Stimulated activated CD4-positive, alpha-beta T cell treated with anti-CD3 and anti-CD28 coated beads, Interleukin-1b, Interleukin-23, amount 100 ng/mL, for 1 hour (primary cell): ENCODE measurements around the gene CDC25B.
"Not testable (repeated sequence)": the region's sequence is repeated elsewhere in the genome, so short reads cannot be mapped to it uniquely, and the experiment has no call there.

Experiments
- DNase-seq, 2 donors: peaks; one replicate each; pipeline ENCODE4 v3.0.0-alpha.2; 2020; ENCODE audit warnings: low read depth in 2 of 2

Gene CDC25B

DNA sequence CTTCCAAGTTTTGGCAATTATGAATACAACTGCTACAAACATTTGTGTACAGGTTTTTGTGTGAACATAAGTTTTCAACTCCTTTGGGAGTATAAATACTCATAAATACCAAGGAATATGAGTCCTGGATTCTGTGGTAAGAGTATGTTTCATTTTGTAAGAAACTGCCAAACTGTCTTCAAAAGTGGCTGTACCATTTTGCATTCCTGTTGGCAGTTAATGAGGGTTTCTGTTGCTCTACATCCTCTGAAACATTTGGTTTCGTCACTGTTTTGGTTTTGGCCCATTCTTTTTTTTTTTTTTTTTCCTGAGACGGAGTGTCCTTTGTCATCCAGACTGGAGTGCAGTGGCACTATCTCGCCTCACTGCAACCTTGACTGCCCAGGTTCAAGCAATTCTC, 32.7 kb downstream of the CDC25B start:
- DNase-seq, result no peak

DNA sequence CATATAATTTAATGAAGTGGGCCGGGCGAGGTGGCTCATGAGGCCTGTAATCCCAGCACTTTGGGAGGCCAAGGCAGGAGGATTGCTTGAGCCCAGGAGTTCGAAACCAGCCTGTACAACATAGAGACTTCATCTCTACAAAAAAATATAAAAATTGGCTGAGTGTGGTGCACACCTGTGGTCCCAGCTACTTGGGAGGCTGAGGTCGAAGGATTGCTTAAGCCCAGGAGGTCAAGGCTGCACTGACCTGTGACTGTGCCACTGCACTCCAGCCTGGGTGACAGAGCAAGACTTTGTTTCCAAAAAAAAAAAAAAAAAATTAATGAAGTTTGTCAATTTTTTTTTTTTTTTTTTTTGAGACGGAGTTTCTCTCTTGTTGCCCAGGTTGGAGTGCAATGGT, 33.8 kb downstream of the CDC25B start:
- DNase-seq, result not testable (repeated sequence)

DNA sequence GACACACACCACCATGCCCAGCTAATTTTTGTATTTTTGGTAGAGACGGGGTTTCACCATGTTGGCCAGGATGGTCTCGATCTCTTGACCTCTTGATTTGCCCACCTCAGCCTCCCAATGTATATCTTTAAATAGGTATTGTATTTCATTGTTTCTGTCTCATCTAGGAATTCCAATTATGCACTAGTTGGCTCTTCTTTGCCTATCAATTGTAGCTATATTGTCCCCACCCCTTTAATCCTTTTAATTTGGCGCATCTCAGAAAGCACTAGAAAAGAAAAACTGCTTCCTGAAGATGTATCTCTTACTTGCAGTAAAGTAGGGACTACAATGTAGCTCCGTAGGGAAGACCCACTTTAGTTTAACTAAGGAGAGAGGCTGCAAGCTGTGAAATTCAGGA, 40.0 kb downstream of the CDC25B start:
- DNase-seq, result no peak

DNA sequence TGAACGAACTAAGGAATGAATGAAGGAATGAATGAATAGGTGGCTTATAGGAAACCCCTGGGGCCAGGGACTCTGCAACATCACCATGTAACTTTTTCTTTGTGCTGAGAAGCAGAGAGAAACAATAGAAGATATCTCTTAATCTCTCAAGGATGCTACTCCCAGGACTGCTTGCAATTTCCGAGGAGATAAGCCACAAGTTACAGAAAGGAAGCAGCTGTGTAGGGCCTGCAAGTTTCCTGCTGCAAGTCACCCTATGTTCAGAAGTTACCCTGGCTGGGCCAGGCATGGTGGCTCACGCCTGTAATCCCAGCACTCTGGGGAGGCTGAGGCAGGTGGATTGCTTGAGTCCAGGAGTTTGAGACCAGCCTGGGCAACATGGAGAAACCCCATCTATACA, 43.2 kb downstream of the CDC25B start:
- no peak for DNase-seq

DNA sequence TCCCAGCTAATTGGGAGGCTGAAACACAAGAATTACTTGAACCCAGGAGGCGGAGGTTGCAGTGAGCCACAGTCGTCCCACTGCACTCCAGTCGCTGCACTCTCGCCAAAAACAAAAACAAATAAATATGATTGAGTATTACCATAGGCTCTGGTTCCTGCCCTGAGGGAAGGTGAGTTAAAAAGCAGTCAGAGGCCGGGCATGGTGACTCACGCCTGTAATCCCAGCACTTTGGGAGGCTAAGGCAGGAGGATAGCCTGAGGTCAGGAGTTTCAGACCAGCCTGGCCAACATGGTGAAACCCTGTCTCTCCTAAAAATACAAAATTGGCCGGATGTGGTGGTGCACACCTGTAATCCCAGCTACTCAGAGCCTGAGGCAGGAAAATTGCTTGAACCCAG, 44.1 kb downstream of the CDC25B start:
- not testable (repeated sequence) for DNase-seq

DNA sequence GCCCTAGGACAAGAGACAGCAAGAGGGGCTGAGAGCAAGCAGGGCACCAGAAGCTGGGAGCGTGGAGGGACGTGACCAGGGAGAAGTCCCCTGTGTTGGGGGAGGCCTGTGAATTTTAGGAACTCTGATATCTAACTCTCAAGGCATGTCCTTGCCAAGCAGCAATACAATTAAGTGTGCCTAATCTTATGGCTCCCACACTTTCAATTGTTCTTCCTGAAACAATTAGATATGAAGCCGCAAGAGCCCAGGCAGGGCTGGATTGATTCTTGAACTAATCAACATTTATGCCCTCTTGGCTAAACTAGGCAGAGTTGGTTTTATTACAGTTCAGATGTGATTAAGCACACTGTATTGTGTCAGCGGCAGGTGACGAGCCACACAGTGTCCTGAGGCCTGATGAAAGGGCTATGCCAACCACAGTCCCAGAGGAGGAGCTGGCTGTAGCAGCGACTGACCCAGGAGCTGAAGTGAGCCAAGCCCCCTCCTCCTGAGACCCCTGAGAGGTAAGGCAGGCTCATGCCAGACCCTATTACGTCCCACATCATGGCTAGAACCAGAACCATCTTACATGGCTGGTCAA, 46.3 kb downstream of the CDC25B start:
- no peak for DNase-seq

DNA sequence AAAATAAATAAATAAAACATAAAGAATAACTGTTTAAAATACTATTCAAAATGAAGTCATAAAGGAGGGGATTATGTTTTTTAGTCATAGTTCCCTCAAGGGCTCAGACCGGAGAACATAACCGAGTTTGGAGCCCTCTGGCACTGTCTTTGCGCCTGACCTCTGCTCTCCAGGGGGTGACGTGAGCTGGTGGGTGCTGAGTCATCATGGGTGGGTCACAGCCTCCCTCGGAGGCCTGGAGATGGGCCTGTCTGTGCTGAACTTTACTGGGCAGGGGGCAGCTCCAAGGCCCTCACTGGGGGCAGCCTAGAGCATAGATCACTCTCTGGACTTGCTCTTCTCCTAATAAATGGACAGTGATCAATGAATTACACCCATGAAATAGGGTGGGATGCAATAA, 47.4 kb downstream of the CDC25B start:
- no peak for DNase-seq

DNA sequence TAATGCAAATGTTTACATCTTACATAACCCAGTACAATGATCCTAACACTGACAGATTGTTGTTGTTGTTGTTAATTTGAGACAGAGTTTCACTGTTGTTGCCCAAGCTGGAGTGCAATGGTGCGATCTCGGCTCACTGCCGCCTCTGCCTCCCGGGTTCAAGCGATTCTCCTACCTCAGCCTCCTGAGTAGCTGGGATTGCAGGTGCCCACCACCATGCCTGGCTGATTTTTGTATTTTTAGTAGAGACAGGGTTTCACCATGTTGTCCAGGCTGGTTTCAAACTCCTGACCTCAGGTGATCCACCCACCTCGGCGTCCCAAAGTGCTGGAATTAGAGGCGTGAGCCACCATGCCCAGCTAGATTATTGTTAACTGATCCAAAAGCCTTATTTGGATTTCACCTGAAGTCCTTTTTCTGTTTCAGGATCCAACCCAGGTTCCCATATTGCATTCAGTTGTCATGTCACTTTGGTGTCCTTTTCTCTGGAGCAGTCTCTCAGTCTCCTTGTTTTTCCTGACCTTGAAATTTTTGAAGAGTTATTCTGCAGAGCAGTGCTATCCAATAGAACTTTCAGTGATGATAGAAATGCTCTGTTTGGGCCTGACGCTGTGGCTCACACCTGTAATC, 48.0 kb downstream of the CDC25B start:
- DNase-seq, result not testable (repeated sequence)

DNA sequence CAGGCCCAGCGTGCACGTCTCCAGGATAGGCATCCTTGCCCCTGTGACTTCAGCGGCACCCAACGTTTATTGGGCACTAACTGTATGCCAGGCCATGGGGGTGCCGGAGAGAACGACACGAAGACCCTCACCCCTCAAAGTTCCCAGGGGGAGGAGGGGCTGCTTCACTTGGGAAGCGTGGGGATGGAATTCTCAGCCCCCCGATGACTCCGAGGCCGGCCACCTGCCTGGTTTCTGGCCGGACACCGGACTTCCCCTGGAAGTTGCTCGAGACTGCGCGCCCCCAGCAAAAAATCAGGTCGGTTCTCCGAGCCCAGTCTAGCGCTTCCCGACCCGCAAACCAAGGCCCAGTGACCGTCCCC, 50.2 kb downstream of the CDC25B start:
- no peak for DNase-seq

DNA sequence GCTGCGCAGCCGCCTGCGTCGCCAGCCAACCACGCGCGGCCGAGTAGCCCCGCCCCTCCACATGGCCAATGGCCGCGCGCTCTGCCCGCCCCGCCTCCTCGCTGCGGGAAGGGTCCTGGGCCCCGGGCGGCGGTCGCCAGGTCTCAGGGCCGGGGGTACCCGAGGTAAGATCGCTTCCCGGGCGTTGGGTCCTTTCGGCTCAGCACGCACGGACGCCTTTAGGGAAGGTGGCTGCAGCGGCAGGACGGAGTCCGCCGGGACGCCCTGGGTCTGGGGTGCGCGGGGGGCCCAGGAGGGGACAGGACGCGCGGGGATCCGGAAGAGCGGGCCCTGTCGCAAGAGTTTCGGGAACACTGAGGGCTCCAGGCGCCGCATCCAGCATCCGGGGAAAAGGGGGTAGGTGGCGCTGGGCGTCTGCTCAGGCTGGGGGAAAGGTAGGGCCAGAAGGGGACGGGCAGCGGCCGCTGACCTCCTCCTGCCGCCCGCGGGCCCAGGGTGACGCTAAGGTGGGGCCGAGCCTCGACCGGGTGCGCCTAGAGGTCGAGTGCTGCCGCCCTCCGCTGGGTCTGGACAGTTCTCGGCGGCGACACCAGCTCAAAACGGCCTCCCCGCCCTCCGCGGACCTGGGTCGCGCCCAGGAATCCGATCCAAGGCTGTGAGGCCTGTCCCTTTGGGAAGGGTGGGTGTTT, 50.8 kb downstream of the CDC25B start, which contains the start of gene MAVS:
Gene MAVS, plus strand, starts transcription at position 95 of the 689 bp plus-strand sequence. CDS start 7,791 bp downstream, outside the sequence.
- DNase-seq, result peak; percentile 67 to 76

DNA sequence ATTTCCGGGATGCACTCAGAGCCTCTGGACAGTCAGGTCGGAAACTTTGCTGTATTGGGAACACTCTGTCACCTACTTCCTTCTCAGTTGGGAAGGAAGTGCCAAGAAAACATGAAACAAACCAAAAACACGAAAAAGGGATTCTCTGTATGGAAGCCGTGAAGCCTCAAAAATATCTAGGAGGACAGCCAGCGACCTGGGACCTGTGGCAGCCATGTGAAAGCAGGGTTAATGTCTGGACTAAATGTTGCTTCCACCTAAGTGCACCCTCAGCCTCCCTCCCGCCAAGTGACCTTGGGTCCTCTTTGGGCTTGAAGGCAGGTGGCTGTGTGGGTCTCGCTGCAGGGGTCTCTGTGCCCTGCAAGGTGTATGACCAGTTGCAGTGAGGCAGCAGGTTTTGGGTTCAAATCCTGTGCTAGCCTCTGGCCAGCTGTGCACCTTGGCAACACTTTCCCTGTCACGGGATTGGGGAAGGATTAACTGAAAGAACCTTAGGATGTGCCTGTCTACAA, 51.4 kb downstream of the CDC25B start:
- DNase-seq, result no peak

DNA sequence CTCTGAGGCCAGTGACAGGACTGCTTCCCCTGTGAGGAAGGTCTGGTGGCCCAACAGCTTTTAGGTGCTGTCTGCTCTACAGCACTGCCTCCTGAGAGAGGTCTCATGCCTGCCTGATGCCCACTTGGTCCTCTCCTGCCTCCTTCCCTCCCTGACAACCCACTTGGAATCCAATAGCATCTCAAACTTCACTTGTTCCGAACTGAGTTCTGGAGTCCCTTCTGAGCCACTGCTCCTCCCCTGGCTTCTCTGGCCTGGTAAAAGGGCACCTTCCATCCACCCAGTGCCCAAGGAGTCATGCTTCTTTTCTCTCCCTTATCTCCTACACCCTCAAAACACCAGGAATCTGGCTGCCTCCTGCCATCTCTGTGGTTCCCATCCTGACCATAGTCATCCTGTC, 52.5 kb downstream of the CDC25B start:
- no peak for DNase-seq

DNA sequence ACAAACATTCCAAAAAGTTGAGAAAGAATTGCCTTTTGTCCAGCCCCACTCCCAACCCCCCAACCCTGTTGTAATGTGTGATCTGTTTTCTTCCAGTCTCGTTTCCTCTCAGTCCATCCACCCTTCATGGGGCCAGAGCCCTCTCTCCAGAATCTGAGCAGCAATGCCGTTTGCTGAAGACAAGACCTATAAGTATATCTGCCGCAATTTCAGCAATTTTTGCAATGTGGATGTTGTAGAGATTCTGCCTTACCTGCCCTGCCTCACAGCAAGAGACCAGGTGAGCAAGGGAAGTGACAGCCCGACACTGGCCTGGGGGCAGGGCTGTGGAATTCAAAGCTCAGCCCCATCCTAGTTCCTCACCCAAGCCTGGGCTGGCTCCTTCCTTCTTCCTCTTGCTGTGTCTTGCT, 58.4 kb downstream of the CDC25B start:
- no peak for DNase-seq
